Measurements from ENCODE around the gene CES3.

DNA sequence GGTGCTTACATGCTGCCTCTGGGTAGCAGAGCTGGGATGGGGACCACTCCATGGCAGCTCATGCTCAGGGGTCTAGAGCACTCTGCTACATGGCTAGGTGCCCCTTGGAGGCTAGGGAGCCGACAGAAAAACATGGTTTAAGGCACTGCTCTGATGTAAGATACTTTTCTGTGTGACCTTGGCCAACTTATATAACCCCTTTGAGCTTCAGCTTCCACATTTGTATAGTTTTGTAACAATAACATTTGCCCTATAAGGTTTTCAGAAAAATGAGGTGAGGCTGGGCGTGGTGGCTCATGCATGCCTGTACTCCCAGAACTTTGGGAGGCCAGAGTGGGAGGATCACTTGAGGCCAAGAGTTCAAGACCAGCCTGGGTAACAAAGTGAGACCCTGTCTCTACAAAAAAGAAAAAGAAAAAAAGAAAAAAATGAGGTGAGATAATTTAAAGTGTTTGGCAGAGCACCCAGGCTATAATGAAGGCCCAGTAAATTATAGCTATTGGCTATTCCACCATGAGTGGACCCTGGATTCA, 30.5 kb downstream of the CES3 start:
- TF ChIP-seq, protein P1, sequence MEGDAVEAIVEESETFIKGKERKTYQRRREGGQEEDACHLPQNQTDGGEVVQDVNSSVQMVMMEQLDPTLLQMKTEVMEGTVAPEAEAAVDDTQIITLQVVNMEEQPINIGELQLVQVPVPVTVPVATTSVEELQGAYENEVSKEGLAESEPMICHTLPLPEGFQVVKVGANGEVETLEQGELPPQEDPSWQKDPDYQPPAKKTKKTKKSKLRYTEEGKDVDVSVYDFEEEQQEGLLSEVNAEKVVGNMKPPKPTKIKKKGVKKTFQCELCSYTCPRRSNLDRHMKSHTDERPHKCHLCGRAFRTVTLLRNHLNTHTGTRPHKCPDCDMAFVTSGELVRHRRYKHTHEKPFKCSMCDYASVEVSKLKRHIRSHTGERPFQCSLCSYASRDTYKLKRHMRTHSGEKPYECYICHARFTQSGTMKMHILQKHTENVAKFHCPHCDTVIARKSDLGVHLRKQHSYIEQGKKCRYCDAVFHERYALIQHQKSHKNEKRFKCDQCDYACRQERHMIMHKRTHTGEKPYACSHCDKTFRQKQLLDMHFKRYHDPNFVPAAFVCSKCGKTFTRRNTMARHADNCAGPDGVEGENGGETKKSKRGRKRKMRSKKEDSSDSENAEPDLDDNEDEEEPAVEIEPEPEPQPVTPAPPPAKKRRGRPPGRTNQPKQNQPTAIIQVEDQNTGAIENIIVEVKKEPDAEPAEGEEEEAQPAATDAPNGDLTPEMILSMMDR (IDR thresholded peaks at IDR 0.05; ENCODE audit: insufficient read depth, low read depth, low read length) = no peak
- no peak for TF ChIP-seq EZH2 (IDR thresholded peaks at IDR 0.05; ENCODE audit: insufficient read depth, low read length)
